Measurements from ENCODE around the gene ABI1.

The ABI1 gene

DNA sequence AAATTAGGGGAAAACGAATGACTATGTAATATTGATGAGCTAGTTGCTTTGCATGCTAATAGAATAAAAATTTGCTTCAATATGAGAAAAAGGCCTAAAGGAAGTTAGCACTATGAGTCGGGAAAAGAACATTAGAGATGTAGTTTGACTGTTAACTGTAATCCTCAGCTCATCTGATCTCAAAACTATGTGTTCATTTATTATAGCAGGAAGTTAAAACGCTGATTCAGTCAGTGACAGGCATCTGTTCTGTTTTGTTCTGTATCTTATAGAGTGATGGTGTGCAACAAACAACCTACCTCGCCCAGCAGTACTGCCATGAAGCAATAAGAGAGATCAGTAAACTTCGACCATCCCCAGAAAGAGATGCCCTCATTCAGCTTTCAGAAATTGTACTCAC, 114.7 kb downstream of the ABI1 start:
- DNase-seq, result no peak

DNA sequence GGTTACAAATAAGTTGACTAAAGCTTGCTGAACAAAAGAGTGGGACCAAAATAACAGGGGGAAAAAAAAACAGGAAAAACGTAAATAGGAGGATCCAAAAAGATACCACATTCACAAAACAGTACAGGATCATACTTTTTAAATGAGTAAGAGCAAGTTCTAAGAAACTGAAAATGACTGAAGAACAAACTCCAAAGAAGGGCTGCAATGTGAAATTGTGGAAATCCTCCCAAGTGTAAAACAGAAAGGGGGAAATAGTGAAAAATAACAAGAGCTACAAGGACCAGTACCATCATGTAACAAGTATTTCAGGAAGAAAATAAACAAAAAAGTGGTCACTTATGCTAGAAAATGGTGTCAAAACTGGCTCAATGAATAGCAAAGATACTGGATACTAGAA, 116.9 kb downstream of the ABI1 start:
- DNase-seq, result no peak

DNA sequence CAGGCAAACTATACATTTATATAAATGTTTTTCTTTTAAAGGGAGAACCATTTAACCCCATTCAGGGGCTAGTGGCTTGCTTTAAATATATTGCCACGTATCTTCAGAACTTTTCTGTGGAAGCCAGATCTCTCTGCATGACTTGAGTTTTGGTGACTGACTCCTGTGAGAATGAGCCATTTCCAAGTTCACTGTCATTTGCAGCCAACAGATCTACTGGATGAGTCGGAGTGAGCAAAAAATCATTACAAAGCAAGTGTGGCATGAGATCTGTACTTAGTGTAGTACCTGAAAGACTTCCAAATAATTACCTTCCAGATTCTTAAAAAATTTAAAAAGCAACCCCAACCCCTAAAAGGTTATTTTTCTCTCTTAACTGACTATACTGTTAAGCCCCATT, 117.7 kb downstream of the ABI1 start:
- no peak for DNase-seq

DNA sequence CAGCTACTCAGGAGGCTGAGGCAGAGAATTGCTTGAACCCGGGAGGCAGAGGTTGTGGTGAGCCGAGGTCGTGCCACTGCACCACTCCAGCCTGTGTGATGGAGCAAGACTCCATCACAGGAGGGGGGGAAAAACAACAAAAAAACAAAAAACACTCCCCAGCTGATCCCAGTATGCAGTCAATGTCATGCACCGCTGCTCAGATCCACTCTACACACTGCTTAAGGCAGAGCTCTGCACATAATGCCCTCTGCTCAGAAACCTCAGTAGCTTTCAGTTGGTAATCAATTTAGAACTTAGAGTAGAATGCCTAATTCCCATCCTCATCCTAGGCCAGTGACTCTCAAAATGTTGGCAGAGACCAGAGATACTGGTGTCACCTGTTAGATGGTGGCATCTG, 119.4 kb downstream of the ABI1 start:
- DNase-seq, result no peak

DNA sequence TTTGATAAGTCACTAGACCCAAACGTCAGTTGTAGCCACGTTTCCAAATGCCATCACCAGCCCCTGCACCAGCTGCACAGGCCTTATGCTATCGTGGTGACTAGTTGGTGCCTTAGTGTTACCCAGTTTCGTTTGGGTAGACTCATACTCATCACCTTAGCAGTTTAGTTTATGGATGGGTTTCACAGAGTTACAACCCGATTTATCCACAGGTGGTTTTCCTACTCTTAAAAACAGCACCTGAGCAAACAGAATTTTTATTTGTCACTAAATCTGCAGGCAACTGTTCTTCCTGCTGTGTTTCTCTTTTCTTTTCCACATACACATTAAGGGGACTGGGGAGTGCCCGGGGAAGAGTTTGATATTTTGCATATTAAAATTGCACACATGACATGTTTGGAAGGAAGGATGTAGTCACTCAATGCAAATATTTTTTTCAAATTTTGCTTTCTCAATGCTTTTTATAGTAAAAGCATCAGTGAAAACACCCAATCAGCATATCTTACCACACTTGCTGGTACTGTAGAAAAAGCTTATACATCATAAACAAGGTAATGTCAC, 121.6 kb downstream of the ABI1 start:
- peak; percentile 52 for DNase-seq

DNA sequence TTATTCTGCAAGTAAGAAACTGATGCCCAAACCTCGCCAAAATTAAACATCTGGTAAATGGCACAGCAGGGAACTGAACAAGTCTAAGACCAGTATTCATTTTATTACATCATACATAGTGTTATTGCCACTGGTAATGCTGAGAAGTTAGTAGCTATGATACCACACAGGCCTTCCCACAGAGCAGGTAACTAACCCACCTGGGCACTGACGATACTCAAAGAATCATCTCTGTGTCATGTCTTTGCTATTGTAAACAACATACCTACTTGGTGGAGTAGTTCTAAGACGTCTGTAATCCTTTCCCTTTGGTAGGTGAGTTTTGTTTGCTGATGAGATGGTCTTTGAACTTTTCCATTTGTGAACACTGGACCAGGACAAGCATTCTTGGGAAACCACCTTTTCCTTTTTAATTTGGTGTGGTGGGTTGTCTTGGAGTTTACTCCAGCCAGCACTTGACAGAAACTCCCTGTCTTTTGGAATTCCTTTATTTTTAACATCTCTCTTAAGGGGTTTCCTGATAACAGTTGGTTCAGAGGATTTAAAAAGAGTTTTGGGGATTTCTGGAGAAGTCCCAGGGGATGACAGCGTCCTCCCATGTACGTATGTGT, 122.4 kb downstream of the ABI1 start:
- DNase-seq, result no peak

DNA sequence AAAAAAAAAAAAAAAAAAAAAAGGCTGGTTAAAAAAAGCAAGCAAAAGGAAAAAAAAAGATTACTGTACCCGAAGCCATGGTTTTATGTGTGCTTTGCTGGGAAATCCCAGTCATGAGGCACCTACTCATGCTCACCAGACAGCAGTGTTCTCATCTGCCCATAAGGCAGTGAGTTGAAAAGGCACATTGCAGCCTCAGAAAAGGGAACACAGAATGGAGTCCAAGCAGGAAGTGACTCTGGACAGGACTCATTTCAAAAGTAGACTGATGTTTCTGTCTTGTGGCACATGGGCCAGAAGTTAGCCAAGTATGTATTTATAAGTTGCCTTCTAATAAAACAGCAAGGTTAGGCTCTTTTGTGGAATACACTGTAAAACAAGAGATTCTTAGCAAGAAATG, 123.0 kb downstream of the ABI1 start:
- peak; percentile 3 for DNase-seq

DNA sequence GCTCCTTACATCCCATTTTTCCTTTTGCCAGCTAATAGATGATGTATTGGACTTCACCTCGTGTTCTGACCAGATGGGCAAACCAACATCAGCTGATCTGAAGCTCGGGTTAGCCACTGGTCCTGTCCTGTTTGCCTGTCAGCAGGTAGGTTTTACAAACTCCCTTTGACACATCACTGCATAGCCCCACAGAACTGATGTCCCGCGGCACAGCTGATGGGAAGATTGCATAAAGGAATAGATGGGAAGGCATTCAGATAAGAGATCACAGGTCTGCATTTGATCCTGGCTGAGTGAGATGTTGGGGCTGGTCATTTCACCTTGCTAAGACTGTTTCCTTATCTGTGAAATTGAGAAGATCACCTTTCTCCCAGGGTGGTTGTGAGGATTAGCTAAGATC, 125.3 kb downstream of the ABI1 start:
- no peak for DNase-seq

DNA sequence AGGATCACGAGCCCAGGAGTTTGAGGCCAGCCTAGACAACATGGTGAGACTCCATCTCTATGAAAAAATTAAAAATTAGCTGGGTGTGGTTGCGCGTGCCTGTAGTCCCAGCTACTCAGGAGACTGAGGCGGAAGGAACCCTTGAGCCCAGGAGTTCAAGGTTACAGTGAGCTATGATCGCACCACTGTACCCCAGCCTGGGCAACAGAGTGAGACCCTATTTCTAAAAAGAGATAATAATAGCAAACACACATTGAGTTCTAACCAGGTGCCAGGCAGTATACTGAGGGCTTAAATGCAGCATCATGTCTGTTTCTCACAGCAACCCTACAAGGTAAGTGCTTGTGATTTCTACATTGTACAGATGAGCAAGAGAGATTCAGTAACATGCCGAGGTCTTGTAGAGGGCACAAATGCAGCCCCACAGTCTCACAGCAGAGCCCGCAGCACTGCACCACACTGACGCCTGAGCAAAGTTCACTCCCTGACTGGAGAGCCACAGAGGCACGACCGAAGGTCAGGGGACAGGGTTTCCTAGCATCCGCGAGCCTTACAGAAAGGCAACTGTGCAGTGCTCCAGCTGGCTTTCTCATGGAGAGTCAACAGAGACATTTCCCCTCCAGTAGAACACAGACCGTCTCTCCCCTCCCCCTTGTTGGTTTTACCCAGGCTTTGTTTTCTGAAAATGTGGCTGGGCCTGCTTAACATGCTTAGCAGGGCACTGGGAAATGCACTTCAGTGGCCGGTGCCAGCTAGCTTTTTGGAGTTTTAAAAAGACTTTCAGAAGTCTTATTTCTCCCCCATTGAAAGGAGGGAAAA, 126.8 kb downstream of the ABI1 start:
- peak; percentile 8 for DNase-seq

DNA sequence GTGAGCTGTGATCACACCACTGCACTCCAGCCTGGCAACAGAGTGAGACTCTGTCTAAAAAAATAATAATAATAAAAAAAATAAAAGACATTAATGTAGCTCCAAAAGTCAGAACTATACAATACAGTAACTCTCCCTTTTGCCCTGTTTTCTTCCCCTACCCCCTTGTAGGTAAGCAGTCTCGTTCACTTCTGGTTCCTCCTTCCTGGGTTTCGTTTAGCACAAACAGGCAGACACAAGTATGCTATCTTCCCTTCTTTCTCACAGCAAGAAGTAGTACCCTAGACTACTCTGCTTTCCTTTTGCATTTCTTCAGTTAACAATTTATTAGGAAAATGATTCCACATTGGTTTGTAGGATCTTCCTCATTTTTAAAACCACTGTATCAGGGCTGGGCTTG, 130.2 kb downstream of the ABI1 start:
- DNase-seq, result no peak

DNA sequence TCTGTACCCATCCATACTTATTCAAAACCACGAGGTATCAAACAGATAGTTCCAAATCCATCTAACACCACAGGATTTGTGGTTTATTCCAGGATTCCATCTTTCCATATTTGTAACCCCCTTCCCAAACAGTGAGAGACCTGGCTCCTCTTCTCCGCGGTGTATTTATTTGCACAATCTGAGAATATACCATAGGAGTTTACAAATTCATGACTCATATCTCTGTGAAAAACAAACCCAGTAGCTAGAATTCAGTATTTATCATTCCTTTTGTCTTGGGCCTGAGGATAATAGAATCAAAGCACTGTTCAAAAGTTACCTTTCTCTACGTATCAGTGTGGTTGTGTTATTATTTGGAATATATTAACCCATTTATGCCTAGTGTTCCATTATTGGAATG, 131.4 kb downstream of the ABI1 start:
- DNase-seq, result no peak

DNA sequence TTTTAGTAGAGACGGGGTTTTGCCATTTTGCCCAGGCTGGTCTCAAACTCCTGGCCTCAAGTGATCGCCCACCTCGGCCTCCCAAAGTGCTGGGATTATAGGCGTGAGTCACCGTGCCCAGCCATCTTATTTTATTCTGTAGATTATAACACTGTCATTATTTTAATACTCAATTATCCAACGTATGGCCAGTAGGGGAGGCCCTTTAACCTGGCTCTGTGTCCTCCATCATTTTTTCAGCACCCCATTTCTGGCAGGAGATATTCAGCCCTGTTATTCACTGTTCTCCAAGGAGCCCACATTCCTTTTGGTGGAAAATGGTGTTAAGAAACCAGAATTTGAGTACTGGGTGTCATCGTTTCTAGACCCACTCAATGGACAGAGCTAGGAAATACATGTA, 131.8 kb downstream of the ABI1 start:
- DNase-seq, result no peak

DNA sequence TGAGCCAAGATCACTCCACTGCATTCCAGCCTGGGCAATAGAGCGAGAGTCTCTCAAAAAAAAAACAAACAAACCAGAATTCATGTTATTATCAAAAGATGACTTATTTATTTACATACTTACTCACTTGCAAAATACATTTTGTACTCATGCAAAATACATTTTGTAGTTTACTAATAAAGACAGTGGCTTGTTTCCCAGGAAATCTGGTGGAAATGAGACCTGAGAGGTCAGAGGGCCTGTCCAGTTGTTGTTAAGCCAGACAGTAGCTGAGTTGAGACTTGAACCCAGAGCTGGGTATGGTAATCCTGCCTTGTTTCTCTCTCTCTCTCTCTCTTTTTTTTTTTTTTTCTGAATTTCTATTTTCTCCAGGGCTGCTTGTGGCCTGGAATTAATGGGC, 133.8 kb downstream of the ABI1 start:
- no peak for DNase-seq

DNA sequence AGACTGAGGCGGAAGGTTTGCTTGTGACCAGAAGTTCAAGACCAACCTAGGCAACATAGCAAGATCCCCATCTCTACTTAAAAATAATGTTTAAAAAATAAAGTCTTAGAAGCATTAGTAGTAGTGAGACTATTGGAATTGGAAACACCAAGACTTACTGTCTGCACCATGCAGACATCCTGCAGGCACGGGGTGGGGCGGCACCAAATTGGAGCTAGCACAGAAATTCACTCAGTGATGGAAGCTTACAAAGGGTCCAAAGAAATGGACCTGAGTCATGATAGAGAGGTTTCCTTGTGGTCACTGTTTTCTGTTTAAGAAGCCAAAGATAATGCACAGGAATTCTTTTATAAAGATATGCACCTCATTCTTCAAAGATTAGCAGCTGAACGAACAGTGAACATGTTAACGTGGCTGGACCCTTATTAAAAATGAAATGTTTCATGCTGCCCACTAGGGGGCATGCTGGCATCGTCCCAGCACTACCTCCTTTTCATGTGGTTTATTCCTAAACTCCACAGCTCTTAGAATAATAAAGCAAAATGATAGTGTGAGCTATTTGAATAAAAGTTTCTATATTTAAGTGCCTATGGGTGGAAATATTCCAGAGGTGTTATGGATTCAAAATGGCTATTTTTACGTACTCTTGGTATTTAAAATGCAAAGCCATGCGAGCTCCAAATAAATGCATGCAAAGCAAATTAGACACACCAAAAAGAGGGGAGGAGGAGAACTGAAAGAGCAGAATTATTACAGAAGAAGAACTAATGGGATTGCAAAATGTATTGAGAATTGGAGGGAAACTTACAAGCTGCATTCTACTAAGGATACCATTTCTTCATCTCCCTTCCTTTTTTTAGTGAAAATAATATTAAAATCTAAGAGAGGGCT, 134.7 kb downstream of the ABI1 start:
- peak; percentile 33 for DNase-seq

DNA sequence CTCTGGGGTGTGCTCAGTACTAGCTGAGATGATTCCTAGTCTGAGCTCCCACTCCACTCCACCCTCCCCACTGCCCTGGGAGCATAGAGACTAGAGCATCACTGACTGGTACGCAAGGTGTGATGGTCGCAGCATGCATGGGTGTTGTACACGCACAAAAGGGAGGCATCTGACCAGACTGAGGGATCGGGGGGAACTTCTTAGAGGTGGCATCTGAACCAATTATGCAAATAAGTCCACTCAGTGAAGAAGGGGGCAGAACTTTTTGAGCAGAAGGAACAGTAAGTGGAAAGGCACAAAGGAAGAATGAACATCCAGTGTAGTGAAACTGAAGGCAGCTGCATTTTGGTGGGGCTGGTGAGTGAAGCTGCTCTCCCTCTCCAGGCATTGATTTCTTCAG, 137.7 kb downstream of the ABI1 start:
- no peak for DNase-seq

DNA sequence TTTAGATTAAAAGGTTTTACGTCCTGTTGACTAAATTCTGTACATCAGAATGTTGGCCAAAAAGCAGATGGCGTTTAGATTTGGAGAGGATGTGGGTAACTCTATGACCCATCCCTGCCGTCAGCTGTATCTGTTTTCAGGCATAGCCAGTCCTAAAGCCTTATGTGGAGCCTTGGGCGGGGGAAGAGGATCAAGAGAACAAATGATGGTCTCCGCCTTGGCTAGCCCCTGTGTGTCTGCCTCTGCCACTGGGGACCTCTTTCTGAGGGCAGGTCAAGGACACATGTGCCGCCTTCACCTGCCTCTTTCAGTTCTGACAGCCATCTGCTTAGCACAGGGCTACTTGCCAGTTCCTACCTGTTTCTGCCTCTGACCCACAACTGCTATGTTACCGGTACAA, 139.2 kb downstream of the ABI1 start:
- no peak for DNase-seq

DNA sequence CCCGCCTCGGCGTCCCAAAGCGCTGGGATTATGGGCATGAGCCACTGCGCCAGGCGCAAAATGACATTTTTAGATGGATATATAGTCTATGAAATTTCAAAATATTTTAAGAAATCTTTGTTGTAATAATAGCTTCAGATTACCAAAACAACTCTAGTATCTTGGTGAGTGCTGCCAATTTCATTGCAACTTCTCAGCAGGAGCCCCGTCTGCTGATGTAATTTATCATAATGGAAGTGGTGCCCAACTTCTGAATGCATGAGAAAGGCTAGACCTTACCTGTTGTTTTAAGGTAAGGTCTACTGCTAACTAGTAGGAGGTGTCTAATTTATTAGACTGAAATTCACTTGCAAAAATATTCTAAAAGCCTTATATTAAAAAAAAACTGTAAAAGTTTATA, 143.3 kb downstream of the ABI1 start:
- no peak for DNase-seq

DNA sequence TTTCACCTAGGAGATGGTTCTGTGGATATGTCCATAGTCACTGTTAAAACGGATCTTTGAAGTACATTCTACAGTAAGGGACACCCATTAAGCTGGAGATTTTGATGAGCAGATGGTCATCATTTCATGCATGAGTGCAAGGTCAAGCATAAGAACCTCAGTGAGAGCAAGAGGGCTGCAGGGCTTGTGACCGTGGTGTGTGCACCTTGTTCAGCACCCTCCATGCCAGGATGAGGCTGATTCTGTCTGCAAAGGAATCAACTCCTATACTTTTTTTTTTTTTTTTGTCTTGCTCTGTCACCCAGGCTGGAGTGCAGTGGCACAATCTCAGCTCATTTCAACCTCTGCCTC, 145.6 kb downstream of the ABI1 start:
- no peak for DNase-seq

DNA sequence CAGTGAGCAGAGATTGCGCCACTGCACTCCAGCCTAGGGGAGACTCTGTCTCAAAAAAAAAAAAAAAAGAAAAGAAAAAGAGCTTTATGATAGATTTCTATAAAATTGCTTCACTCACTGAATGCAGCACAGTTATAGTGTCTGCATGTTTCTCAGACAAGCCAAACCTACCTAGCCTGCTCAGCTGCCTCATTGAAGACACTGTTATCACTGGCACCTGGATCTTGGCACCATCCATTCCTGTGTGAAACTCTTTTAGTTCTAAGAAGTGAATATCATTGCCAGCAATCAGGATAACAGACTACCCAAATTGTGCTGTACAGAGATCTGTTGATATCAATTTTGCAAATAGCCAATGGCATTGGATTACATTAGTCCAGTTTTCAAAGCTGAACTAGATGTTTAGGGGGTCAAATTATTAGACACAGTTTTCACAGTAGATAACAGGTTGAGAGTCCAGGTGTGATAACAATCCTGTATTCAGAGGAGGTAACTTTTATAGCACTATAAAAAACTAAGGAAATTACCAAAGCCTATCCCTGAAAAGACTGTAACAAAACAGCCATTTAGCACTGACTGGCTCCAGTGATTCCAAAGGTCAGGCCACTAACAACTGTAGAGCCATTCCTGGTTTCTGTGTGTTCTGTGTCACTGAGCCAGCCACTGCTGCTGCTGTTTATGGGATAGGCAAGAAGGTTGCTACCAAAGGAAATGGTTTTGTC, 146.2 kb downstream of the ABI1 start:
- no peak for DNase-seq

DNA sequence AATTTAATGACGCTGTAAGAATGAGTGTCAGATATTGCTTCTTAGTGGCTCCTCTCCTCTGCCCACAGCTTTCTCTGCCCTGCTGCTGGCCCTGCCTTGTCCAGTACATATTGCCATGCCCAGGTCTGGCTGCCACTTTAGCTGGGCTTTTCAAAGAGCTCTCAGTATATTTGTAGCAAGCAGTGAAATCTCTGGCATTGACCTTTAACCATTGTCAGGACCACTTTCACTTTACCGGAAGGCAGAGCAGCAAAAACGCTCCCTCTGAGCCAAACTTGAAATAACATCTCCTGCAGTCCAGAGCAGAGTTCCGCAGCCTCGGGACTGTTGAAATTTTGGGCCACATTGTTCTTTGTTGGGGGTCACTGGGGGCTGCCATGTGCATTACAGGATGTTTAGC, 149.4 kb downstream of the ABI1 start:
- DNase-seq, result no peak

DNA sequence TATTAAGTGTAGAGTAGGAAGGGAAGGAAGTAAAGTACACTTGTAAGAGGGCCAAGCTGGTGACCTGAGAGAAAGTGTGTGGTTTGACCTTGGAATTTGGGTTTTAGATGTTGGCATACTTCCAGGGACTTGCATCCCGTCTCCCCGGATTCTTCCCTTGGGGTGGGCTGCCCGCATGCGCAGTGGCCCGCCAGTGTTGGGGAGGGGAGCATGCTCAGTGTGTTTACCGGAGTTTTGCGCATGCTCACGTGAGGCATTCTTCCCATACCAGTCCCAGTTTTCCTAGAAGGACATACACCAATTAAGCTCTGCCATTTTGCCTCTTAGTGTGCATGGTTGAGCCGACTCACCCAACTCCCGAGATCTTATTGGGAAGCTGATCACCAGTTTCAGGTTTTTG, 153.8 kb downstream of the ABI1 start:
- no peak for DNase-seq

DNA sequence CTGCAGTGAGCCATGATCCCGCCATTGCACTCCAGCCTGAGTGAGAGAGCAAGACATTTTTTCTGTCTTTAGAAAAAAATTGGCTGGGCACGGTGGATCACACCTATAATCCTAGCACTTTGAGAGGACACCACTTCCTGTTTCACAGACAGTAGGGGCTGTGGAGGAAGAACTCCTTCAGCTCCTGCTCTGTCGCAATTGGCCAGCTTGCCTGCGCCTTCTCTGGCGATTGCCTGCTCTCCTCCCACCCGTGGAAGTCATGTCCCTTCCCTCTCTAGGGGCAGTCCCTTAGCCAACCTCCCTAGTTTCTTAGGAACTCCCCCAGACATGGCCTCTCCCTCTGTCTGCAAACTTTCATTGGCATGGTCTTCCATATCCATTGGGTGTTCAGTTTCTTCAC, 154.6 kb downstream of the ABI1 start:
- no peak for DNase-seq

DNA sequence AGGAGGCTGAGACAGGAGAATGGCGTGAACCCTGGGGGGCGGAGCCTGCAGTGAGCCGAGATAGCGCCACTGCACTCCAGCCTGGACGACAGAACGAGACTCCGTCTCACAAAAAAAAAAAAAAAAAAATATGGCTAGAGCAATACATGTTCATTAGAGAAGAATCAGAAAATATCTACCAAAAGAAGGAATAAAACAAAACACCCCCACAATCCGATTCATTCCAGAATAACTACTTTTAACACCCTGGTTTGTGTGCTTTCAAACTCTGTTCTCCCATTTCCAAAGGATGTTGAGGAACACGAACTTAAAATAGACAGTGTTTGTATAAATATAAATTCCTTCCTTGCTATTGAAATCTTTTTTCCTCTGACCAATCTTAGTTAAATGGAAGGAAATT, 156.8 kb downstream of the ABI1 start:
- DNase-seq, result no peak
